GM19025 (cell line): ENCODE data around the gene CLCN4.

Experiments
- ATAC-seq: cut with Tn5 transposase; IDR thresholded peaks from one replicate; pipeline ENCODE4 v1.9.1; 2021; ENCODE audit warnings: mild to moderate bottlenecking, low read depth, moderate library complexity; ENCODE audit not compliant: unreplicated experiment

CLCN4 gene

DNA sequence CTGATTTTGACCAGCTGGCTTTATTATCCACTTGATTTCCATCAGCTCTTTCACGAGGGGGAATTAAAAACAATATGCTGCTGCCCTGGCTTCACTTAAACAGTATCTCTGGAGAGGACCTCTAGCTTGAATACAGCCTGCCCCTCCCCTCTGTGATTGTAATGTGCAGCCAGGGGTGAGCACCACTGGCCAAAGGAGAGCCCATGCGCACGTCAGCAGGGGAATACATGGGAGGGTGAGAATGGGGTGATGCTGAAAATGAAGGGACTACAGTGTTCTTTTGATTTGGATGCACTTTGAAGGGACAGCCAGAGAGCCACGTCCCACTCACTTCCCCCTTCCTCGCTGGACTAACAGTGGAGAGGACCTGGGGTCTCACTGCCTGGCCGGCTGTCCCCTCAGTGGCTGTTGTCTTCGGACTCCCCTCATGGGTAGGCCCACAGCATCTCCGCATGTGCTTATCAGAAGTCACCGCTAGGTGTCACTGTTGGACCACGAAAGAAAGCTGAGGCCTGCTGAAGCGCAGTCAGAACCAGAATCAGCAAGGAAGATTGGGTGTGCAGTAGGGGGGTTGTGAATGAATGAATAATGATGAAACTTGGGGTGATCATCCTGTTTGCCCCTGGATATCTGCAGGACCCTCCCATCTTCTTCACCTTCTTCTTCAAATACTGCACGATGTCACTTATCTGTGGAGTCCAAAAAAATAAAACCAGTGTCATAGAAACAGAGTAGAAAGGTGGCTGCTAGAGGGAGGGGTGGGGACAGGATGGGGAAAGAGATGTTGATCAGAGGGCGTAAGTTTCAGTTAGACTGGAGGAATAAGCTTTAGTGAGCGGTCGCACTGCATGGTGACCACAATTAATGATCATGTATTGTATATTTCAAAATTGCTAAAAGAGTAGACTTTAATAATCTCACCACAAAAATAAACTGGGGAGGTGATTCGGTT is 32.8 kb downstream of the CLCN4 start:
- peak; percentile 83 for ATAC-seq

DNA sequence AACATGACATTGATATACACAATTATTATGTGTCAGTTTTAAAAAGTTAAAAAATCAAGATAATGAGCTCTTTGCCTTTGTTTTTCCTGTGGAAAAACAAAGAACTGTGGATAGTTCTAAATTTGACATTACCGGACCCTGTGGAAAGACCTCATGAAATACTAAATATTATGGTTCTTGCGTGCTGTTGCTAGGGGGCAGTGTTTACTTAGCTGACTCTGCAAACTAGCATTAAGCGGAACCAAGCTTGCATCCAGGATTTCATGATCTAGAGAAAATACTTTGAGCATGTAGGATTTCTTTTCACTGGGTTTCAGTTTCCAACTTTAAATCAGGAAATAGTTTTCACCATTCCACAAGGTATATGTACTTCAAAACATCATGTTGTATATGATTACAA is 33.6 kb downstream of the CLCN4 start:
- ATAC-seq: no peak

- no peak for ATAC-seq
These were observed 36.8 kb downstream of the CLCN4 start for GRCh38 chrX:10193587-10193986.

GRCh38 chrX:10195425-10195824 is 38.6 kb downstream of the CLCN4 start:
- ATAC-seq: no peak

- no peak for ATAC-seq
These were observed 39.2 kb downstream of the CLCN4 start for GRCh38 chrX:10195947-10196346.

DNA sequence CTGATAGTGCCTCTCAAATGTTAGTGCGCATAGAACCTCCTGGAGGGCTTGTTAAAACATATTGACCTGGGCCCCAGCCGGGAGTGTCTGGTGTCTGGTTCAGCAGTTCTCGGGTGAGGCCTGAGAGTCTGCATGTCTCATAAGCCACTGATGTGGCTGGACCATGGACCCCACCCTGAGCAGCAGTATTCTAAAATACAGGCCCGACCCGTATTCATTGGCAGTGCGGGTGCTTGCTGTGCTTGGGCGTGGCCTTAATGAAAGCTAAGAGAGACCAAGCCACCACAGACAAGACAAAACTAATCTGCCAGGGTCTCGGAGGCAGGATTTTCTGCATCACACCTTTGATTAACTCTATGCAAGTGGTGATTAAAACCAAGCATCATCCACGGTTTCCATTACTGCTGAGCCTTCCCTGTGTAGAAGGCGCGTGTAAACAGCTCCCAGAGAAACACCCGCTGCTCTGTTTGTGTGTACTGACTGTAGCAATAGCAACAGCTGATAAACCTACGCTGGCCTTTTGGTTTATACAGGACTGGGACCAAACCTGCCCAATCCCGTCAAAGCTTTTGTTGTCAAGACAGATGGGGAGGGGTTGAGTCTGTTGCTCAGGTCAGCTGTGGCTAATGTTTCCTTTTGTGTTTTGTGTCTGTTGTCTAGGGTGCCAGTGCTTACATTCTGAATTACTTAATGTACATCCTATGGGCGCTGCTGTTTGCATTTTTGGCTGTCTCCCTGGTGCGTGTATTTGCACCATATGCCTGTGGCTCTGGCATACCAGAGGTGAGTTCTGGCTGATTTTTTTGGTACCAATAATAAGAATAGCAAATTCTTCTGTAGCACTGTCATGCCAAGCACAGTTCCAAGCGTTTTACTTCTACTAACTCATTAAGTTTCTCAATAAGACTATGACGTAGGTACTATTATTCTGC is 40.8 kb downstream of the CLCN4 start:
- no peak for ATAC-seq

DNA sequence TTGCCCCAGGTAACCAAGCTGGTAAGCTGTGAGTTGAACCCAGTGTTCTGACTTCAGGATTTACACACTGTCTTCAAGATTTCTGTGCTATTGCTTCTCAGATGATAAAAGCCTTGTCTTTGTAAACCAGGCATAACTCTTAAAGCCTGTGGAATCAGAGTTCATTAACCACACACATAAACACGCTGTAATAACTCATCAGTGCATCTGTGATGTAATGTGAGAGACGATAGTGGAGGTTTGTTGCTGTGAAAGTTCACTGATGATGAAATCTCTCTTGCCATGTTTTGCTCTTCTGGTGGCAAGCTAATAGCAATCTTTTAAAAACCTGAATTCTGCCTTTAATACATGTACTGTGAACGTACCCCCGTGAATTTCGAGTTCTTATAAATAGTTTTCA is 41.5 kb downstream of the CLCN4 start:
- no peak for ATAC-seq

DNA sequence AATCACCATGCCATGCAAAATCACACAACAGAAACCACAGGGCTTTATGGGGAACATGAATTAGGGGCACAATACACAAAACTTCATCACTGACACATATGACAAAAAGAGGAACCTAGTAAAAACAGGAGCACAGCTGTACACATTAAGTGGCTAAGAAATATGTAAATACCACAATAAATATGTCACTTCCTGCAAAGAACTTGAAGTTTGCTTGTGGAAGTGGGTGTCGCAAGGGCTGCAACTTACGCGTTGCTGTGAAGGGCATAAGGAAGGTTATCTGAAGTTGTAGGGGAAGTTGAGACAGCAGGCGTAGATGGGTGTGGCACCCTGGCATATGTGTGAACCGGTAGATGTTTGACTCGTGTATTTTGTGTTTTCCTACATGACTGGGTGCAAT is 42.4 kb downstream of the CLCN4 start:
- peak; percentile 90 for ATAC-seq

DNA sequence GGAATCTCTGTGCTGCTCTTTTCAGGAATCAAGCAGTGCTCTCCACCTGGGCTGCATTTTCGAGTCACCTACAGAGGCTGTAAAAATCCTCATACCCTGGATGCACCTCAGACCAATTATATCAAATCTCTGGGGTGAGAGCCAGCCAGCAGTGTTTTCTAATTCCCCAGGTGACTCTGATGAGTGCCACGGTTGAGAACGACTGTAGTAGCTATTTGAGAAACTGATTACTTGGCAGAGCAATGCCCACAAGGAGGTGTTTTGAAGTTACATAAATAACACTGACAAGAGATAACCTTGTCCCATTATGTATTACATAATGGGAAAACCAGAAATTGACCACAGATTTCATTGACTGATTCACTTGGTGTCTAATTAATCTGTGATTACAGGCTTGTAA is 46.8 kb downstream of the CLCN4 start:
- no peak for ATAC-seq

DNA sequence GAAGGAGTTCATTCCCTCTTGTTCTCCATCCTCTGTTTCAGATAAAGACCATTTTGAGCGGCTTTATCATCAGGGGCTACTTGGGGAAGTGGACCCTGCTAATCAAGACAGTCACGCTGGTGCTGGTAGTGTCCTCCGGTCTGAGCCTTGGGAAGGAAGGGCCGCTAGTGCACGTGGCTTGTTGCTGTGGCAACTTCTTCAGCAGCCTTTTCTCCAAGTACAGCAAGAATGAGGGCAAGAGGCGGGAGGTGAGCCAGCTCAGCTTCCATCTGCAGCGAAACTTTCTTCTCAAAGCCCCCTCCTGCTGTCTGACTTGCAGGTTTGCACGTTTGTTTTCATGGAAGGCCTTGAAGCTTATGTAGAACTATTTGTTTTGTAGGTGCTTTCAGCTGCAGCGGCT is 49.5 kb downstream of the CLCN4 start:
- no peak for ATAC-seq

GRCh38 chrX:10208281-10208856 is 51.6 kb downstream of the CLCN4 start:
- ATAC-seq: no peak

DNA sequence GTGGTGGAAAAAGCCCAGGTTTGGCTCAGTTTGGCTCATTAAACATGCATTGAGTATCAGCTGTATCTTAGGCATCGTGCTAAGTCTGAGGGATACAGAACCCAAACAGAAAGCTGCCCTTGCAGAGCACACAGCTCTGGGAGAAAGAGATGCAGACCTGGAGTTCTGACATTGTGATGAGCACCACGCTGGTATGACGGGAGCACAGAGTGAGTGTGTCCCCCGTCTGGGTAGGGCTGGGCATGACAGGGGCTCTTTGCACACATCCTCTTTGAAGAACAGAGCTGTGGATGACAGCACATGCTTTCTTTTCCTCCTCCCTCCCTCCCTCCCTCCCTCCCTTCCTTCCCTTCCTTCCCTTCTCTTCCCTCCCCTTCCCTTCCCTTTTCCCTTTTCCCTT is 52.2 kb downstream of the CLCN4 start:
- no peak for ATAC-seq

DNA sequence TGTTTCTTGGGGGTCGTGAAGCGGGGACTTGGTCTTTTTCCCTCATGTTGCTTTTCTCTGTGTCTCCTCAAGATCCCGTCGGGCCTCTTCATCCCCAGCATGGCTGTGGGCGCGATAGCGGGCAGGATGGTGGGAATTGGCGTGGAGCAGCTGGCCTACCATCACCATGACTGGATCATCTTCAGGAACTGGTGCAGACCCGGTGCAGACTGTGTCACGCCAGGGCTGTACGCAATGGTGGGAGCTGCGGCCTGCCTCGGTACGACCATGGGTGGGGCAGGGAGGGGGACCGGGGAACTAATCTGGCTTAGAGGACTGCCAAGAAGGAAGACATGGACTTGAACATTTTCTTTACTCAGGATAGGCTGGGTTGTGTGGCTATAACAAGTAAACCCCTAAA is 55.6 kb downstream of the CLCN4 start:
- no peak for ATAC-seq

DNA sequence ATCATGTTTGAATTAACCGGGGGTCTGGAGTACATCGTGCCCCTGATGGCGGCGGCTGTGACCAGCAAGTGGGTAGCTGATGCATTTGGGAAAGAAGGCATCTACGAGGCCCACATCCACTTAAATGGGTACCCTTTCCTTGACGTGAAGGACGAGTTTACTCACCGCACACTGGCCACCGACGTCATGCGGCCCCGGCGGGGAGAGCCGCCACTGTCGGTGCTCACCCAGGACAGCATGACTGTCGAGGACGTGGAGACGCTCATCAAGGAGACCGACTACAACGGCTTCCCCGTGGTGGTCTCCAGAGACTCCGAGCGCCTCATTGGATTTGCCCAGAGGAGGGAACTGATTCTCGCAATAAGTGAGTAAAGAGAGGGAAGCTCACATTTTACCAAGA is 56.9 kb downstream of the CLCN4 start:
- no peak for ATAC-seq

DNA sequence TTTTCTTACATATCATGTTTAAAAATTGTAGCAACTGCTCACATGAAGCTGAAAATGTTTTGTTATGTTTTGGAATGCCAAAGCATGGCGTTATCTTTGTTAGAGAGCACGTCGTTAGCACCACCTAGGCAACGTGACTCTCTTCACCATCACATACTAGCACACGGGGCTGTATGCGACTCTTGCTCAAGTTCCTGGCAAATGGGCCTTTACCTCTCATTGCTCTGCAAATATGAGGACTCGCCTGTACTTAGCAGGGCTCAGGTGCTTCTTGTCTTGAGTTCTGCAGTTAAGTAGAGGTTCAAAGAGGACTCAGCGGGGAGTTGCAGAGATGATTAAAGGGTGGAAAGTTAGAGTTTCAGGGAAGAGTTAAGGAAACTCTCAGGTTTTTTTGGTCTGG is 59.4 kb downstream of the CLCN4 start:
- no peak for ATAC-seq

DNA sequence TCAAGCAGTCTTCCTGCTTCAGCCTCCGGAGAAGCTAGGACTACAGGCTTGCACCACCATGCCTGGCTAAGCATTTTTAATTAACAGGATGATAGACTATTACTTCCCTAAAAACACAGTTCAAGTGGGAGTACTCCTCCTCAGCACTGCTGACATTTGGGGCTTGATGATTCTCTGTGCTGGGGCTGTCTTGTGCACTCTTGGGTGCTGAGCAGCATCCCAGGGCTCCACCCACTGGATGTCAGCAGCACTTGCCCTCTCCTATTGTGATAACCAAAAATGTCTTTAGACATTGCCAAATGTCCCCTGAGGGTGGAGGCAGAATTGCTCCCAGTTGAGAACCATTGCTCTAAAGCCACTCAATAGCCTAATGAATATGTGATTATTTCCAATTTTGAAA is 60.4 kb downstream of the CLCN4 start:
- no peak for ATAC-seq

GRCh38 chrX:10221651-10222050 is 64.9 kb downstream of the CLCN4 start:
- no peak for ATAC-seq

DNA sequence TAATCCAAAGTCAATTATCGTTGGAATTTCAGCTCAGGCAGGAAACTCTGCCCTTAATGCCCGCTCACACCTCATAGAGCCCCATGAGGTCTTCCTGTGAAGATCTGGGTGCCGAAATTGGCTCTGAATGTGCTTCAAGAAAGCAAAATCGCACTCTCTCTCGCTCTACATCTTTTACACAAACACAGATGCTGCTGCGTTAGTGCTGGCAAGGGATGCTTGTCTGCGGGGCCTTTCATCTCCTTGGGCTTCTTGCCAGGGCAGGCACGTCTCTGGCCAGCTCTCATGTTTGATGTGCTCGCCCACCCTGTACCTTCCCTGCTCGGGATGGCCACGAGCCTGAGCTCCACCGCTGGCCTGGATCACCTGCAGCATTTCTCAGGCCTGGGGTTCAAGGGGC is 66.5 kb downstream of the CLCN4 start:
- no peak for ATAC-seq

GRCh38 chrX:10223781-10224180 is 67.0 kb downstream of the CLCN4 start:
- ATAC-seq: no peak

DNA sequence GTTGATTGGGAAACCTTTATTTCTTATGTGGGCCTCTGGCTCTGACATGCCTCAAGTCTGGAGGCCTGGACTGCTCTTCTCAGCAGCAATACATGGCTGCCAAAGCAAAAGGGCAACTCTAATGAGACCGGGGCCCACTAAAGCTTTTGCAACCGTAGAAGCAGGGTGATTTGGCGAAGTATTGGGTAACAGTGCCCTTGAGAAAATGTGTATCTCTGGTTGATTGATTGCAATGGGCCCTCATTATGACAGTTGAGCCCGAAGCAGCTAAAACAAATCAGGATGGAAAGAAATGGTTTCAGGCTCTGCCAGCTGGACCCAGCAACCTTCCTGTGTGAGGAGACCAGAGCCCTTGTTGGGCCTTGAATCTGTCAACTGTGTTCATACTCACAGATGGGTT is 73.4 kb downstream of the CLCN4 start:
- ATAC-seq: no peak

GRCh38 chrX:10231461-10231860 is 74.7 kb downstream of the CLCN4 start:
- no peak for ATAC-seq
